ENCODE results near the gene WDR5.

DNA sequence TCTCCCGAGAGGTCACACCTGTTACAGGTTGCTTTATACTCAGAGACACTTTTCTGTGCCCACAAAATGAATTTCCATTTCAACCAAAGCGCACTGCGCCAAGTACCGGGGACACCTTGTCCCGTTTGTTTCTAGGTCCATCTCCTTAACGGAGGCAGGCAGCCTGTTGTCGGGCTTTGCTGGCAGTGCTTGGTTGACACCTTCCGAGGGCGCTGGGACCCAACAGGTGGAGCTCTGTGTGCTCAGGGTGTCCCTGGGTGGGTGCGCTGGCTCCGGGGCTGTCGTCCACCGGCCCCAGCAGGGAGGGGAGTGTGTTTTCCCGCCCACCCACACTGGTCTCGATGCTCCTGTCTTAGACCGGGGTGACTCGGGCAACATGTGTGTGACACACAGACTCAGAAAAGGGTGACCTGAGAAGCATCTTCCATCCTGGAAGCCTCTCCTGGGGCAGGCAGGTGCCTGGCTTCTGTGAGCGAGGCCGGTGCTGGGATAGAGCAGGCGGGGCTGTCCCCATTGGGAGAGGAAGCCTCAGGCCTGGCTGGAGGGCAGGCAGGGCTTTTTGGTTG is 20.0 kb downstream of the WDR5 start:
- TF ChIP-seq, protein P1, sequence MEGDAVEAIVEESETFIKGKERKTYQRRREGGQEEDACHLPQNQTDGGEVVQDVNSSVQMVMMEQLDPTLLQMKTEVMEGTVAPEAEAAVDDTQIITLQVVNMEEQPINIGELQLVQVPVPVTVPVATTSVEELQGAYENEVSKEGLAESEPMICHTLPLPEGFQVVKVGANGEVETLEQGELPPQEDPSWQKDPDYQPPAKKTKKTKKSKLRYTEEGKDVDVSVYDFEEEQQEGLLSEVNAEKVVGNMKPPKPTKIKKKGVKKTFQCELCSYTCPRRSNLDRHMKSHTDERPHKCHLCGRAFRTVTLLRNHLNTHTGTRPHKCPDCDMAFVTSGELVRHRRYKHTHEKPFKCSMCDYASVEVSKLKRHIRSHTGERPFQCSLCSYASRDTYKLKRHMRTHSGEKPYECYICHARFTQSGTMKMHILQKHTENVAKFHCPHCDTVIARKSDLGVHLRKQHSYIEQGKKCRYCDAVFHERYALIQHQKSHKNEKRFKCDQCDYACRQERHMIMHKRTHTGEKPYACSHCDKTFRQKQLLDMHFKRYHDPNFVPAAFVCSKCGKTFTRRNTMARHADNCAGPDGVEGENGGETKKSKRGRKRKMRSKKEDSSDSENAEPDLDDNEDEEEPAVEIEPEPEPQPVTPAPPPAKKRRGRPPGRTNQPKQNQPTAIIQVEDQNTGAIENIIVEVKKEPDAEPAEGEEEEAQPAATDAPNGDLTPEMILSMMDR (IDR thresholded peaks at IDR 0.05), result no peak
- no peak for TF ChIP-seq FOXJ3 (CRISPR knock-in tag; IDR thresholded peaks at IDR 0.05; ENCODE audit: borderline replicate concordance)
- TF ChIP-seq, protein P2, sequence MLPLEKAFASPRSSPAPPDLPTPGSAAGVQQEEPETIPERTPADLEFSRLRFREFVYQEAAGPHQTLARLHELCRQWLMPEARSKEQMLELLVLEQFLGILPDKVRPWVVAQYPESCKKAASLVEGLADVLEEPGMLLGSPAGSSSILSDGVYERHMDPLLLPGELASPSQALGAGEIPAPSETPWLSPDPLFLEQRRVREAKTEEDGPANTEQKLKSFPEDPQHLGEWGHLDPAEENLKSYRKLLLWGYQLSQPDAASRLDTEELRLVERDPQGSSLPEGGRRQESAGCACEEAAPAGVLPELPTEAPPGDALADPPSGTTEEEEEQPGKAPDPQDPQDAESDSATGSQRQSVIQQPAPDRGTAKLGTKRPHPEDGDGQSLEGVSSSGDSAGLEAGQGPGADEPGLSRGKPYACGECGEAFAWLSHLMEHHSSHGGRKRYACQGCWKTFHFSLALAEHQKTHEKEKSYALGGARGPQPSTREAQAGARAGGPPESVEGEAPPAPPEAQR (CRISPR knock-in tag; IDR thresholded peaks at IDR 0.05), result no peak
- no peak for TF ChIP-seq ELF4 (CRISPR knock-in tag; IDR thresholded peaks at IDR 0.05; ENCODE audit: low read depth)
- TF ChIP-seq, protein P3, sequence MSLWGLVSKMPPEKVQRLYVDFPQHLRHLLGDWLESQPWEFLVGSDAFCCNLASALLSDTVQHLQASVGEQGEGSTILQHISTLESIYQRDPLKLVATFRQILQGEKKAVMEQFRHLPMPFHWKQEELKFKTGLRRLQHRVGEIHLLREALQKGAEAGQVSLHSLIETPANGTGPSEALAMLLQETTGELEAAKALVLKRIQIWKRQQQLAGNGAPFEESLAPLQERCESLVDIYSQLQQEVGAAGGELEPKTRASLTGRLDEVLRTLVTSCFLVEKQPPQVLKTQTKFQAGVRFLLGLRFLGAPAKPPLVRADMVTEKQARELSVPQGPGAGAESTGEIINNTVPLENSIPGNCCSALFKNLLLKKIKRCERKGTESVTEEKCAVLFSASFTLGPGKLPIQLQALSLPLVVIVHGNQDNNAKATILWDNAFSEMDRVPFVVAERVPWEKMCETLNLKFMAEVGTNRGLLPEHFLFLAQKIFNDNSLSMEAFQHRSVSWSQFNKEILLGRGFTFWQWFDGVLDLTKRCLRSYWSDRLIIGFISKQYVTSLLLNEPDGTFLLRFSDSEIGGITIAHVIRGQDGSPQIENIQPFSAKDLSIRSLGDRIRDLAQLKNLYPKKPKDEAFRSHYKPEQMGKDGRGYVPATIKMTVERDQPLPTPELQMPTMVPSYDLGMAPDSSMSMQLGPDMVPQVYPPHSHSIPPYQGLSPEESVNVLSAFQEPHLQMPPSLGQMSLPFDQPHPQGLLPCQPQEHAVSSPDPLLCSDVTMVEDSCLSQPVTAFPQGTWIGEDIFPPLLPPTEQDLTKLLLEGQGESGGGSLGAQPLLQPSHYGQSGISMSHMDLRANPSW (CRISPR knock-in tag; conservative IDR thresholded peaks at IDR 0.05; ENCODE audit: low read depth), result no peak
